H1 (cell line): ENCODE data around the gene GFRA4. TPM values are rescaled to one million over a fixed set of nuclear protein-coding genes. Genes with fewer than 3 reads are reported as not detected.
A peak's percentile ranks its signal among the peaks of the same experiment; 100 is the strongest.

Source experiments
- CTCF ChIA-PET: fragments of 300-600 bp; sonication (Branson Sonifier 250); formaldehyde crosslinking; loops from one replicate; lab custom pipeline; 2021; ENCODE audit not compliant: partially characterized antibody; lab: Charles Lee
- POLR2A ChIA-PET: fragments of 300-600 bp; sonication (Branson Sonifier 250); formaldehyde crosslinking; loops from one replicate; lab custom pipeline; 2021; ENCODE audit warnings: inconsistent platforms; ENCODE audit not compliant: partially characterized antibody; lab: Charles Lee
- DNase-seq, 2 experiments: peaks; one replicate each; pipeline versions ENCODE4 v3.0.0 to v3.0.0-alpha.2; 2010 to 2022; ENCODE audit warnings: low spot score in 2 of 2, low read depth in 1 of 2, mixed read lengths in 1 of 2
- FAIRE-seq: peaks from 2 replicates; lab custom pipeline; 2011; peaks lifted over from hg19 to GRCh38; lab: Jason Lieb, UNC
- H2AFZ ChIP-seq: 2 replicates; pipeline ENCODE4 v1.8.1; 2012; ENCODE audit warnings: low read length, inconsistent platforms
- H2AK5ac ChIP-seq: 2 replicates; pipeline ENCODE4 v1.6.1; 2013; ENCODE audit warnings: low read depth, low read length
- H2BK120ac ChIP-seq: replicated peaks from 2 replicates; pipeline ENCODE3; 2013; ENCODE audit warnings: low read depth, low read length, inconsistent platforms
- H2BK12ac ChIP-seq: 2 replicates; pipeline ENCODE4 v1.6.1; 2013; ENCODE audit warnings: low read depth, low read length
- H2BK15ac ChIP-seq: 2 replicates; pipeline ENCODE4 v1.6.1; 2013; ENCODE audit warnings: low read length
- H2BK20ac ChIP-seq: 2 replicates; pipeline ENCODE4 v1.6.1; 2013; ENCODE audit warnings: low read length
- H2BK5ac ChIP-seq: 2 replicates; pipeline ENCODE4 v1.6.1; 2013; ENCODE audit warnings: low read depth, low read length
- H3K14ac ChIP-seq: 2 replicates; pipeline ENCODE4 v1.6.1; 2013; ENCODE audit warnings: inconsistent platforms; ENCODE audit not compliant: insufficient read length
- H3K18ac ChIP-seq: 2 replicates; pipeline ENCODE4 v1.6.1; 2013; ENCODE audit warnings: low read length; ENCODE audit errors: extremely low read depth
- H3K23ac ChIP-seq: 2 replicates; pipeline ENCODE4 v1.6.1; 2013; ENCODE audit warnings: inconsistent platforms; ENCODE audit not compliant: insufficient read length
- H3K23me2 ChIP-seq: 2 replicates; pipeline ENCODE4 v1.6.1; 2013; ENCODE audit warnings: low read depth, low read length
- H3K27ac ChIP-seq: 2 replicates; pipeline ENCODE4 v1.6.1; 2011; ENCODE audit warnings: low read depth, low read length, inconsistent platforms
- H3K27me3 ChIP-seq, 4 experiments: replicated peaks in 1 of 4; 1 replicate in 1 of 4; 2 replicates in 3 of 4; pipeline versions ENCODE4 v1.6.1 to v1.8.1; 2011 to 2013; ENCODE audit warnings: low read length in 3 of 4, mild to moderate bottlenecking in 3 of 4, inconsistent platforms in 2 of 4, mixed read lengths in 2 of 4, moderate library complexity in 1 of 4; ENCODE audit not compliant: control insufficient read depth in 3 of 4, insufficient read depth in 3 of 4; ENCODE audit errors: extremely low read depth in 1 of 4
- H3K36me3 ChIP-seq, 4 experiments: 2 replicates each; pipeline versions ENCODE4 v1.6.1 to v1.8.1; 2011 to 2013; ENCODE audit warnings: mild to moderate bottlenecking in 4 of 4, low read length in 3 of 4, moderate library complexity in 2 of 4, control low read depth in 1 of 4, inconsistent platforms in 1 of 4; ENCODE audit not compliant: insufficient read depth in 4 of 4, control insufficient read depth in 2 of 4
- H3K4ac ChIP-seq: replicated peaks from 2 replicates; pipeline ENCODE3; 2013; ENCODE audit warnings: low read length, low read depth, mixed read lengths, inconsistent platforms; ENCODE audit not compliant: insufficient read length
- H3K4me1 ChIP-seq, 4 experiments: replicated peaks in 1 of 4; 1 replicate in 1 of 4; 2 replicates in 3 of 4; pipeline versions ENCODE4 v1.6.1 to v1.8.1; 2011 to 2013; ENCODE audit warnings: low read length in 3 of 4, inconsistent platforms in 2 of 4, mixed read lengths in 1 of 4; ENCODE audit not compliant: insufficient read depth in 4 of 4, control insufficient read depth in 3 of 4
- H3K4me2 ChIP-seq, 2 experiments: 2 replicates each; pipeline versions ENCODE4 v1.6.1 to v1.8.1; 2011 to 2013; ENCODE audit warnings: low read depth in 2 of 2, low read length in 2 of 2, control low read depth in 1 of 2, inconsistent platforms in 1 of 2, mild to moderate bottlenecking in 1 of 2; ENCODE audit not compliant: insufficient read depth in 1 of 2
- H3K4me3 ChIP-seq, 4 experiments: fragments of 200-600, 300-600 bp in 1 of 4; sonication (generic), shearing (Covaris generic), sonication (Bioruptor Twin) in 1 of 4; 2 replicates each; pipeline versions ENCODE4 v1.5.1 to v1.8.1; 2011 to 2016; ENCODE audit warnings: low read length in 4 of 4, low read depth in 3 of 4, control low read depth in 2 of 4, inconsistent platforms in 2 of 4, mild to moderate bottlenecking in 2 of 4, mixed read lengths in 1 of 4, moderate library complexity in 1 of 4; ENCODE audit not compliant: insufficient read depth in 2 of 4; ENCODE audit errors: extremely low read depth in 1 of 4
- H3K56ac ChIP-seq: replicated peaks from 2 replicates; pipeline ENCODE3; 2013; ENCODE audit warnings: low read depth, mild to moderate bottlenecking, mixed read lengths, low read length, inconsistent platforms; ENCODE audit not compliant: insufficient read length
- H3K79me1 ChIP-seq: 2 replicates; pipeline ENCODE4 v1.6.1; 2013; ENCODE audit warnings: low read depth, low read length, control low read depth
- H3K79me2 ChIP-seq, 2 experiments: 2 replicates each; pipeline versions ENCODE4 v1.6.1 to v1.8.1; 2012 to 2013; ENCODE audit warnings: low read length in 2 of 2, mild to moderate bottlenecking in 2 of 2, inconsistent platforms in 1 of 2; ENCODE audit not compliant: insufficient read depth in 2 of 2, control insufficient read depth in 1 of 2
- H3K9ac ChIP-seq, 4 experiments: replicated peaks in 1 of 4; 1 replicate in 1 of 4; 2 replicates in 3 of 4; pipeline versions ENCODE4 v1.6.1 to v1.8.1; 2011 to 2013; ENCODE audit warnings: low read depth in 3 of 4, low read length in 3 of 4, control low read depth in 2 of 4, mild to moderate bottlenecking in 2 of 4, moderate library complexity in 2 of 4, inconsistent platforms in 1 of 4; ENCODE audit errors: extremely low read depth in 1 of 4
- H3K9me3 ChIP-seq, 2 experiments: 2 replicates each; pipeline versions ENCODE4 v1.6.1 to v1.8.1; 2012 to 2013; ENCODE audit warnings: mild to moderate bottlenecking in 2 of 2, moderate library complexity in 2 of 2, control low read depth in 1 of 2, inconsistent platforms in 1 of 2, low read depth in 1 of 2, low read length in 1 of 2, mixed read lengths in 1 of 2; ENCODE audit not compliant: insufficient read depth in 2 of 2
- H4K20me1 ChIP-seq, 2 experiments: replicated peaks in 1 of 2; 2 replicates each; pipeline versions ENCODE3 to v1.8.1; 2011 to 2013; ENCODE audit warnings: inconsistent platforms in 2 of 2, low read length in 2 of 2, mild to moderate bottlenecking in 1 of 2; ENCODE audit not compliant: insufficient read depth in 2 of 2, control insufficient read depth in 1 of 2
- H4K5ac ChIP-seq: 2 replicates; pipeline ENCODE4 v1.6.1; 2013; ENCODE audit warnings: low read length, low read depth, mixed read lengths, inconsistent platforms; ENCODE audit not compliant: insufficient read length
- H4K8ac ChIP-seq: 2 replicates; pipeline ENCODE4 v1.8.0; 2013; ENCODE audit warnings: mild to moderate bottlenecking, moderate library complexity, low read length, inconsistent platforms; ENCODE audit not compliant: insufficient read depth; ENCODE audit errors: extremely low read depth
- H4K91ac ChIP-seq: replicated peaks from 2 replicates; pipeline ENCODE3; 2013; ENCODE audit warnings: low read length, mixed read lengths, inconsistent platforms; ENCODE audit not compliant: insufficient read length
- CBX5 ChIP-seq: fragments of 300-800, 300-1000 bp; sonication (generic); IDR thresholded peaks from 2 replicates; pipeline ENCODE4 v1.7.1; 2016; ENCODE audit warnings: antibody characterized with exemption, low read length, low read depth
- CREB1 ChIP-seq: IDR thresholded peaks from 2 replicates; pipeline ENCODE4 v1.6.1; 2012; ENCODE audit warnings: inconsistent platforms
- CTBP2 ChIP-seq: IDR thresholded peaks from 2 replicates; pipeline ENCODE4 v1.7.0; 2011; ENCODE audit warnings: borderline replicate concordance, mild to moderate bottlenecking, moderate library complexity, mixed read lengths, low read length; ENCODE audit not compliant: insufficient read depth, insufficient read length
- KDM1A ChIP-seq: fragments of 200-600, 300-600 bp; sonication (generic); IDR thresholded peaks from 2 replicates; pipeline ENCODE4 v1.7.1; 2016; ENCODE audit warnings: mild to moderate bottlenecking, low read length, borderline replicate concordance
- KDM5A ChIP-seq: fragments of 200-600 bp; IDR thresholded peaks from 2 replicates; pipeline ENCODE4 v1.7.1; 2012; ENCODE audit warnings: mild to moderate bottlenecking, low read length, inconsistent platforms, mixed read lengths
- POLR2A ChIP-seq, 2 experiments: IDR thresholded peaks; 1 replicate in 1 of 2; 2 replicates in 1 of 2; pipeline ENCODE4 v1.6.1; 2011; ENCODE audit warnings: low read depth in 2 of 2, low read length in 2 of 2, mild to moderate bottlenecking in 2 of 2; ENCODE audit errors: control extremely low read depth in 1 of 2
- SIRT6 ChIP-seq: IDR thresholded peaks from one replicate; pipeline ENCODE4 v1.7.1; 2012; ENCODE audit warnings: low read length, inconsistent platforms
- SP2 ChIP-seq: IDR thresholded peaks from 2 replicates; pipeline ENCODE4 v1.6.1; 2012; ENCODE audit warnings: mild to moderate bottlenecking, low read length, inconsistent platforms
- WGBS, 2 experiments: shearing (Covaris generic) in 1 of 2; methylation state at CpG; one replicate each; pipeline versions ENCODE4 v1.1.6 to v1.1.7; 2013 to 2015; ENCODE audit warnings: low lambda C conversion rate in 2 of 2, mixed read lengths in 2 of 2, inconsistent platforms in 1 of 2, low coverage in 1 of 2, missing lambda C conversion rate in 1 of 2; ENCODE audit not compliant: insufficient replicate concordance in 2 of 2, insufficient coverage in 1 of 2, insufficient read length in 1 of 2; ENCODE audit errors: extremely low coverage in 1 of 2, missing lambda C conversion rate in 1 of 2; 5-methylcytosine and 5-hydroxymethylcytosine counted together
- polyA plus RNA-seq, 7 experiments: library from polyadenylated mRNA; depleted of rRNA in 3 of 7; stranded (reverse) in 5 of 7; unstranded in 2 of 7; fragments of >200 nt in 5 of 7; fragments of 200-250 nt in 2 of 7; gene quantifications; 1 replicate in 5 of 7; 2 replicates in 1 of 7; 4 replicates in 1 of 7; pipeline versions ENCODE4 v1.2.1 to v1.2.3, GENCODE V29; 2011 to 2013; ENCODE audit warnings: missing spikeins in 2 of 7, mixed read lengths in 2 of 7
- total RNA-seq: library from RNA; stranded (reverse); fragmentation: NEBNext Ultra II Directional; extraction: Animal tissue kit (Norgen Biotek cat#: 25700); gene quantifications from 2 replicates; pipeline ENCODE4 v1.2.1, GENCODE V29; 2021

GFRA4 gene
- total and polyA plus RNA-seq, 2 of the 8 experiments (the other 6 are each of a cell fraction or from before 2014, with no cell fraction given): 0.05 TPM; not detected in 1

DNA sequence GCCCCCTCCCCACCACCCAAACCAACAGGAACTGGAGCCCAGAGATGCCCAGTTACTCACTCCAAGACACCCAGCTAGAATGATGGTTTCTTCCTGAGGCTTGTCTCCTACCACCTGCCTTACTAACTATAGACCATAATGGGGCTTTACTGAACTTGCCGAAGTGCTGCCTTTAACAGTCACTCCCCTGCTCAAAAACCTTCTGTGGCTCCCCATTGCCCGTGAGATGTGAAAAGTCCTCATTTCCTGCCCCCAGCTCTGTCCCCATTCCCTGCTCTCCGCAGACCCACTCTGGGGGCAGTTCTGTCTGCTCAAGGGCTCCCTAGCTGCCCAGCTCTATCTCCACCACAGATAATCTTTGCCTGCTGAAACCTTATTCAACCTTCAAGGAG is 44.3 kb upstream of the GFRA4 start:
- no peak for TF ChIP-seq CBX5
- TF ChIP-seq KDM1A: peak; percentile 71
- TF ChIP-seq SP2: no peak
- no peak for TF ChIP-seq CREB1
- no peak for TF ChIP-seq CTBP2
- TF ChIP-seq SIRT6: no peak
- no peak for TF ChIP-seq POLR2A (IDR thresholded peaks at IDR 0.05; ENCODE audit: control extremely low read depth in 1 of 2, low read depth in 2 of 2, low read length in 2 of 2)
- no peak for TF ChIP-seq KDM5A
- no peak overlapping the region for H3K9ac ChIP-seq
- no peaks in the 10 kb centered on the region for H3K4me1 ChIP-seq
- H2BK120ac ChIP-seq: no peak overlapping the region
- no peak overlapping the region for H4K5ac ChIP-seq
- no peak overlapping the region for H2AK5ac ChIP-seq
- H3K27me3 ChIP-seq: no peaks in the 10 kb centered on the region; a peak in 1 of 7 replicates
- CTCF ChIA-PET: interaction anchor here (0.7 to 45.1 kb wide), 10 partner anchors 7 to 144 kb away, joined by 3 to 1432 read pairs (median 3); partner anchors contain the start of genes ADAM33 and SIGLEC1
- no peaks in the 10 kb centered on the region for H3K9me3 ChIP-seq
- no peak overlapping the region for H3K23ac ChIP-seq
- H2BK20ac ChIP-seq: no peak overlapping the region
- no peak overlapping the region for H3K4me2 ChIP-seq
- H3K56ac ChIP-seq: no peak overlapping the region
- 74% methylated on average over 3 of the region's 3 CpGs; no CpG with 5 or more reads in 1 of the 2 experiments for WGBS, 2 experiments
- H2BK5ac ChIP-seq: no peak overlapping the region
- H3K4me3 ChIP-seq: no peak overlapping the region
- H3K36me3 ChIP-seq: no peaks in the 10 kb centered on the region
- no peak overlapping the region for H3K14ac ChIP-seq
- no peak for FAIRE-seq
- no peak overlapping the region for H3K4ac ChIP-seq
- no peak overlapping the region for H2AFZ ChIP-seq
- H2BK12ac ChIP-seq: no peak overlapping the region
- H4K8ac ChIP-seq: no peak overlapping the region
- no peak overlapping the region for H3K27ac ChIP-seq
- POLR2A ChIA-PET: interaction anchor here (1.1 kb wide), 1 partner anchor 9 kb away, joined by 3 read pairs; no protein-coding TSS in a partner anchor
- no peak overlapping the region for H4K91ac ChIP-seq
- no peaks in the 10 kb centered on the region for H4K20me1 ChIP-seq
- no peaks in the 10 kb centered on the region for H3K79me1 ChIP-seq
- H3K18ac ChIP-seq: no peak overlapping the region
- no peak for DNase-seq
- H3K23me2 ChIP-seq: peaks cover 4% of the 10 kb centered on the region; the same call in 1 of the 2 replicates
- H2BK15ac ChIP-seq: no peak overlapping the region
- H3K79me2 ChIP-seq: no peaks in the 10 kb centered on the region
